IMR-90 (cell line): ENCODE results near the gene PAK4. TPM values are rescaled to one million over a fixed set of nuclear protein-coding genes. Genes with fewer than 3 reads are reported as not detected.

ENCODE experiments used
- ATAC-seq: fragments of 200-7000 bp; cut with Tn5 transposase; 2 replicates; pipeline ENCODE4 v1.9.1; 2020; ENCODE audit warnings: low read depth, mild to moderate bottlenecking, moderate library complexity
- BruUV-seq: library from RNA; stranded (reverse); fragments of 400-500 nt; replicated peaks from 2 replicates; lab custom pipeline; 2021; lab: Mats Ljungman, UMichigan
- CTCF ChIA-PET: fragments of 300-600 bp; formaldehyde crosslinking; extraction: SDS; loops from one replicate; lab custom pipeline; 2021; ENCODE audit warnings: antibody characterized with exemption; lab: Yijun Ruan, JAX
- POLR2A ChIA-PET: fragments of 300-600 bp; sonication (Branson Sonifier 250); formaldehyde crosslinking; loops from one replicate; lab custom pipeline; 2022; ENCODE audit warnings: antibody characterized with exemption; ENCODE audit not compliant: unreplicated experiment; lab: Charles Lee
- DNase-seq: peaks from one replicate; pipeline ENCODE4 v3.0.0; 2013
- H2AFZ ChIP-seq: replicated peaks from 2 replicates; pipeline ENCODE3; 2013; ENCODE audit warnings: low read length, mild to moderate bottlenecking; ENCODE audit not compliant: poor library complexity
- H2AK5ac ChIP-seq: 2 replicates; pipeline ENCODE4 v1.6.1; 2013; ENCODE audit warnings: low read depth, low read length, inconsistent platforms
- H2AK9ac ChIP-seq: replicated peaks from 2 replicates; pipeline ENCODE3; 2013; ENCODE audit warnings: mild to moderate bottlenecking, low read depth, low read length, moderate library complexity; ENCODE audit not compliant: poor library complexity
- H2BK120ac ChIP-seq: 2 replicates; pipeline ENCODE4 v1.6.1; 2013; ENCODE audit warnings: low read depth, low read length, inconsistent platforms
- H2BK15ac ChIP-seq: 3 replicates; pipeline ENCODE4 v1.6.1; 2013; ENCODE audit warnings: low read depth, low read length, inconsistent platforms
- H2BK20ac ChIP-seq: 2 replicates; pipeline ENCODE4 v1.6.1; 2013; ENCODE audit warnings: low read depth, mild to moderate bottlenecking, inconsistent platforms, low read length, moderate library complexity
- H2BK5ac ChIP-seq: 2 replicates; pipeline ENCODE4 v1.6.1; 2013; ENCODE audit warnings: mild to moderate bottlenecking, low read depth, low read length, inconsistent platforms; ENCODE audit not compliant: poor library complexity, severe bottlenecking
- H3K14ac ChIP-seq: replicated peaks from 2 replicates; pipeline ENCODE4 v1.6.1; 2013; ENCODE audit warnings: low read depth, low read length, inconsistent platforms
- H3K18ac ChIP-seq: 2 replicates; pipeline ENCODE4 v1.6.1; 2013; ENCODE audit warnings: low read depth, low read length, control low read depth
- H3K23ac ChIP-seq: 2 replicates; pipeline ENCODE4 v1.6.1; 2013; ENCODE audit warnings: low read depth, low read length, inconsistent platforms
- H3K27ac ChIP-seq: 2 replicates; pipeline ENCODE4 v1.5.1; 2013; ENCODE audit warnings: mild to moderate bottlenecking, control low read depth, low read length; ENCODE audit not compliant: insufficient read depth
- H3K27me3 ChIP-seq: 2 replicates; pipeline ENCODE4 v1.6.1; 2013; ENCODE audit warnings: low read length; ENCODE audit not compliant: control insufficient read depth, insufficient read depth
- H3K36me3 ChIP-seq: 2 replicates; pipeline ENCODE4 v1.6.1; 2013; ENCODE audit warnings: low read length, mixed read lengths; ENCODE audit not compliant: control insufficient read depth, insufficient read depth
- H3K4ac ChIP-seq: 2 replicates; pipeline ENCODE4 v1.6.1; 2013; ENCODE audit warnings: low read depth, low read length, inconsistent platforms
- H3K4me1 ChIP-seq: 2 replicates; pipeline ENCODE4 v1.6.1; 2013; ENCODE audit warnings: low read length, mixed read lengths; ENCODE audit not compliant: control insufficient read depth, insufficient read depth
- H3K4me2 ChIP-seq: 2 replicates; pipeline ENCODE4 v1.6.1; 2013; ENCODE audit warnings: low read depth, mild to moderate bottlenecking, control low read depth, low read length, moderate library complexity
- H3K4me3 ChIP-seq: 2 replicates; pipeline ENCODE4 v1.5.1; 2013; ENCODE audit warnings: low read depth, mild to moderate bottlenecking, control low read depth, low read length, moderate library complexity; ENCODE audit not compliant: insufficient read depth
- H3K56ac ChIP-seq: 2 replicates; pipeline ENCODE4 v1.6.1; 2013; ENCODE audit warnings: low read length, inconsistent platforms; ENCODE audit not compliant: insufficient read depth; ENCODE audit errors: extremely low read depth
- H3K79me1 ChIP-seq, 2 experiments: 2 replicates each; pipeline ENCODE4 v1.6.1; 2013; ENCODE audit warnings: low read length in 2 of 2, inconsistent platforms in 1 of 2, low read depth in 1 of 2
- H3K9ac ChIP-seq: 2 replicates; pipeline ENCODE4 v1.6.1; 2013; ENCODE audit warnings: low read depth, low read length, control low read depth
- H3K9me1 ChIP-seq: 2 replicates; pipeline ENCODE4 v1.6.1; 2013; ENCODE audit warnings: low read length, inconsistent platforms; ENCODE audit not compliant: insufficient read depth
- H3K9me3 ChIP-seq: 2 replicates; pipeline ENCODE4 v1.6.1; 2013; ENCODE audit warnings: low read length; ENCODE audit not compliant: control insufficient read depth, insufficient read depth
- H4K20me1 ChIP-seq: 2 replicates; pipeline ENCODE4 v1.6.1; 2013; ENCODE audit warnings: low read length, inconsistent platforms; ENCODE audit not compliant: insufficient read depth
- H4K5ac ChIP-seq: 2 replicates; pipeline ENCODE4 v1.6.1; 2013; ENCODE audit warnings: mild to moderate bottlenecking, low read depth, low read length, control low read depth
- H4K8ac ChIP-seq, 2 experiments: 2 replicates each; pipeline ENCODE4 v1.6.1; 2013; ENCODE audit warnings: low read depth in 2 of 2, low read length in 2 of 2, control low read depth in 1 of 2, inconsistent platforms in 1 of 2
- H4K91ac ChIP-seq: 2 replicates; pipeline ENCODE4 v1.6.1; 2013; ENCODE audit warnings: low read depth, low read length, inconsistent platforms; ENCODE audit not compliant: insufficient read depth
- FOS ChIP-seq: fragments of 150-350 bp; IDR thresholded peaks from 2 replicates; pipeline ENCODE4 v1.6.1; 2016; ENCODE audit warnings: low read depth, low read length
- RFX5 ChIP-seq: IDR thresholded peaks from 2 replicates; pipeline ENCODE4 v1.8.0; 2012; ENCODE audit warnings: low read depth, mild to moderate bottlenecking, low read length, moderate library complexity
- SMC3 ChIP-seq: fragments of 150-350 bp; IDR thresholded peaks from 2 replicates; pipeline ENCODE4 v1.6.1; 2016; ENCODE audit warnings: low read depth, mild to moderate bottlenecking, antibody characterized with exemption, low read length, moderate library complexity
- WGBS, 2 experiments: methylation state at CpG; one replicate each; pipeline versions ENCODE4 v1.1.5 to v1.1.7; 2013; ENCODE audit warnings: missing lambda C conversion rate in 2 of 2; ENCODE audit not compliant: insufficient read length in 1 of 2; ENCODE audit errors: extremely low coverage in 2 of 2; 5-methylcytosine and 5-hydroxymethylcytosine counted together
- dilution Hi-C: fragments of 300-500 bp; cut with HindIII; formaldehyde crosslinking; loops from one replicate; pipeline ENCODE4 v1.14.3; 2018; ENCODE audit warnings: low sequenced_read_pairs; ENCODE audit not compliant: unreplicated experiment
- in situ Hi-C: fragments of 300-500 bp; cut with MboI; formaldehyde crosslinking; loops from 3 replicates; pipeline ENCODE4 v1.14.3; 2019; ENCODE audit warnings: low sequenced_read_pairs, inconsistent platforms, mixed read lengths
- intact Hi-C: fragments of 100-400 bp; cut with micrococcal nuclease; formaldehyde crosslinking; loops from 2 replicates; pipeline ENCODE4 v1.10.0; 2022
- polyA plus RNA-seq, 3 experiments: library from polyadenylated mRNA; depleted of rRNA; stranded (reverse); fragments of >200 nt; gene quantifications; 2 replicates each; pipeline ENCODE4 v1.2.3, GENCODE V29; 2012; ENCODE audit warnings: low replicate concordance in 1 of 3
- total RNA-seq: library from RNA; depleted of rRNA; stranded (reverse); fragments of >200 nt; gene quantifications from 2 replicates; pipeline ENCODE4 v1.2.3, GENCODE V29; 2012
- TF ChIP-seq, protein P1 (sequence below): fragments of 150-350 bp; IDR thresholded peaks from 2 replicates; pipeline ENCODE4 v1.6.1; 2017; ENCODE audit warnings: mild to moderate bottlenecking, antibody characterized with exemption, low read length, low read depth

The PAK4 gene
- total and polyA plus RNA-seq, 2 of the 4 experiments (the other 2 are of a cell fraction) = 2.0 to 27.2 TPM

DNA sequence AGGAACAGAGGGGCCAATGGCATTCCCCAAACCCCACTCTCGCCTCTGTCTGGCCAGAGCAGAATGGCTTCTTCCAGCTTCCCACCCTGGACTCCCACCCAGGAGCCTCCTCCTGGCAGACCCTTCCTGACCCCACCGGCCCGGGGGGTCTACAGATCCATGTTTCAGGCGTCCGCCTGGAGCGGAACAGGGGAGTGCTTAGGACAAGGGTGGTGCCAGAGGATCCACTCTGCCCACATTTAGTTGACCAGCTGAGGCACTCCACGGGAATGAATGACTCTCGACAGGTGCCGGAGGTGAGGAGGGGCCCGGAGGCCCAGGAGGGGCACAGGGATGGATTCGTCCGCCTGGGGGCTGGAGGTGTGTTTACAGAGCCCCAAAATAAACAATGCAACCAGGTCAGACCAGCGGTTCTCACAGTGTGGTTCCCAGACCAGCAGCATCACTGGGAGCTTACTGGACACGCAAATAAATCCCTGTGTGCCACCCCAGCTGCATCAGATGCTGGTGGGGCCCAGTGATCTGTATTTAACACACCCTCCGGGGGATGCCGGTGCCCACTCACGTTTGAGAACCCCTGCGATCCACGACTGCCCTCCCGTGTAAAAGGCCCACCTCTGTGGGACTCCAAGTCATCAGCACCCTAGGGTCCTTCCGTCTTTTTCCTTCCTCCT, 56.1 kb downstream of the PAK4 start:
- no peak overlapping the region for H2AK9ac ChIP-seq
- TF ChIP-seq, protein P1, sequence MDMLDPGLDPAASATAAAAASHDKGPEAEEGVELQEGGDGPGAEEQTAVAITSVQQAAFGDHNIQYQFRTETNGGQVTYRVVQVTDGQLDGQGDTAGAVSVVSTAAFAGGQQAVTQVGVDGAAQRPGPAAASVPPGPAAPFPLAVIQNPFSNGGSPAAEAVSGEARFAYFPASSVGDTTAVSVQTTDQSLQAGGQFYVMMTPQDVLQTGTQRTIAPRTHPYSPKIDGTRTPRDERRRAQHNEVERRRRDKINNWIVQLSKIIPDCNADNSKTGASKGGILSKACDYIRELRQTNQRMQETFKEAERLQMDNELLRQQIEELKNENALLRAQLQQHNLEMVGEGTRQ = no peak
- TF ChIP-seq FOS (no peak), RFX5 (no peak), SMC3 (no peak)
- H4K91ac ChIP-seq = no peak overlapping the region
- DNase-seq (no peak), ATAC-seq (no peak)
- in situ Hi-C loops (no loop called here), dilution Hi-C loops (no loop called here), intact Hi-C loops (no loop called here)
- peaks cover 29% of the 10 kb centered on the region for H3K36me3 ChIP-seq
- no peak overlapping the region for H3K4ac ChIP-seq
- no peaks in the 10 kb centered on the region for H3K79me1 ChIP-seq
- no peak overlapping the region for H3K9ac ChIP-seq
- H3K9me1 ChIP-seq = no peaks in the 10 kb centered on the region
- no peak overlapping the region for H2BK5ac ChIP-seq
- no peak overlapping the region for H4K5ac ChIP-seq
- 88% methylated on average over 6 of the region's 21 CpGs; no CpG with 5 or more reads in 1 of the 2 experiments for WGBS, 2 experiments
- no peak overlapping the region for H2AK5ac ChIP-seq
- no peaks in the 10 kb centered on the region for H4K20me1 ChIP-seq
- no peak overlapping the region for H3K4me3 ChIP-seq
- no peak overlapping the region for H3K14ac ChIP-seq
- H2BK120ac ChIP-seq = no peak overlapping the region
- H3K23ac ChIP-seq = no peak overlapping the region
- H3K56ac ChIP-seq = no peak overlapping the region
- H2BK15ac ChIP-seq = no peak overlapping the region
- no peaks in the 10 kb centered on the region for H3K9me3 ChIP-seq
- H3K4me1 ChIP-seq = no peaks in the 10 kb centered on the region
- no peak overlapping the region for H2BK20ac ChIP-seq
- no peak overlapping the region for H3K4me2 ChIP-seq
- CTCF ChIA-PET = no interaction called here
- no peak overlapping the region for H4K8ac ChIP-seq
- no TSS peak for BruUV-seq
- POLR2A ChIA-PET = no interaction called here
- no peaks in the 10 kb centered on the region for H3K27me3 ChIP-seq
- H2AFZ ChIP-seq = no peak overlapping the region
- H3K18ac ChIP-seq = no peak overlapping the region
- no peak overlapping the region for H3K27ac ChIP-seq
